ENCODE results near the gene PAQR5. TPM values are rescaled to one million over a fixed set of nuclear protein-coding genes. Genes with fewer than 3 reads are reported as not detected.

The PAQR5 gene
- under 0.01 and 0.15 TPM in 2 replicates for total RNA-seq

GRCh38 chr15:69298697-69299441 is at the start of gene PAQR5:
PAQR5 (plus strand) TSS chr15:69298912; CDS start chr15:69360081, 61,169 bp downstream.

GRCh38 chr15:69413822-69414700 is 115.3 kb downstream of the PAQR5 start, which contains the start of gene KIF23:
KIF23 (plus strand) TSS chr15:69414349; CDS start chr15:69414466, 117 bp downstream.

DNA sequence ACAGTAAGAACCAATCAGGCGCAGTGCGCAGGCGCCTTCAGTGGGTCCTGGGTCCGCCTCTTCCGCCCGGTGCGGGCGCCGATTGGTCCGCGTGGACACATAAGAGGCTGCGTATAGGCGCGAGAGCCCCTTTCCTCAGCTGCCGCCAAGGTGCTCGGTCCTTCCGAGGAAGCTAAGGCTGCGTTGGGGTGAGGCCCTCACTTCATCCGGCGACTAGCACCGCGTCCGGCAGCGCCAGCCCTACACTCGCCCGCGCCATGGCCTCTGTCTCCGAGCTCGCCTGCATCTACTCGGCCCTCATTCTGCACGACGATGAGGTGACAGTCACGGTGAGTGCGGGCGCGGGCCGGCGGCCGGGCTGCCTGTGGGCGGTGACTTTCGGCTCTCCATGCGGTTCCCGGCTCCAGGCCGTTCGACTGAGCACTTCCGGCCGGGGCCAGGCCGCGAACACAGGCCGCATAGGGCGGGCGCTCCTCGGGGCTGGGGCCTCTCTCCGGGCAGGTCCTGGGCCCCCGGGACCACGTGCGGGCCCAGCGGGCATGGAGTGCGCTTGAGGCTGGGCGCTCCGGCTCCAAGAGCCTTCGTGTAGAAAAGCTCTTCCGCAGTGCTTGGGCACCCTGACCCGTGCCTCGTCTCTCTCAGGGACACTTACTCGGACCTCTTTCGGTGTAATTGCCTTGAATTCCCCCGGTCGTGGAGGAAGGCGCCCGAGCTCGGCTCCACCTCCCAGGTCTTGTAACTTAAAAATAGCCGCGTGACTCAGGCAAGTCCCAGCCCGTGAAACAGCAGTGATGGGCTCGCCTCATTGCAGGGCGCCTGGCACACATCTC is 154.2 kb downstream of the PAQR5 start, which contains the start of gene RPLP1:
TSS of gene RPLP1 (plus strand) at position 127 of the 830 bp plus-strand sequence. CDS start at position 258, 131 bp downstream.

Other genes with a start within 250 kb of the PAQR5 start
- 117 and 132 TPM in 2 replicates for gene GLCE, start 138.3 kb upstream of the PAQR5 start, total RNA-seq
- 34.1 and 44.5 TPM in 2 replicates for gene KIF23, start 115.4 kb downstream of the PAQR5 start, total RNA-seq
- 55.8 and 76.7 TPM in 2 replicates for gene RPLP1, start 153.9 kb downstream of the PAQR5 start, total RNA-seq